SK-N-SH (cell line): ENCODE data around the gene U2AF1L4.

Experiments used
- CTCF ChIP-seq: fragments of 200-600 bp; sonication (generic); IDR thresholded peaks from 2 replicates; pipeline ENCODE4 v1.6.1; 2017; ENCODE audit warnings: antibody characterized with exemption, mild to moderate bottlenecking, moderate library complexity
- USF1 ChIP-seq: IDR thresholded peaks from 2 replicates; pipeline ENCODE4 v1.4.0; 2012; ENCODE audit warnings: low read depth, borderline replicate concordance

GRCh38 chr19:35755131-35755549 is 9.9 kb upstream of the U2AF1L4 start:
- no peak for TF ChIP-seq CTCF
- TF ChIP-seq USF1, result no peak
